SK-N-MC (cell line): Measurements from ENCODE around the gene ATP6AP1.

Experiments
- EZH2 ChIP-seq: fragments of 200-600 bp; sonication (generic); IDR thresholded peaks from one replicate; pipeline ENCODE4 v1.6.1; 2017; ENCODE audit warnings: antibody characterized with exemption
- POLR2AphosphoS5 ChIP-seq: IDR thresholded peaks from 2 replicates; pipeline ENCODE4 v1.6.1; 2012; ENCODE audit warnings: mild to moderate bottlenecking, low read depth, low read length, borderline replicate concordance

GRCh38 chrX:154429711-154430110 lies 1.2 kb downstream of the ATP6AP1 start:
- TF ChIP-seq EZH2 = no peak
- no peak for TF ChIP-seq POLR2AphosphoS5
